Esophagus mucosa (tissue), 1 donor: ENCODE measurements around the gene ADK. TPM values are rescaled to one million over a fixed set of nuclear protein-coding genes. Genes with fewer than 3 reads are reported as not detected.

Source experiments
- ATAC-seq: fragments of 200-7000 bp; cut with Tn5 transposase; one replicate; pipeline ENCODE4 v1.9.1; 2020
- total RNA-seq: library from RNA; stranded (reverse); gene quantifications from one replicate; pipeline ENCODE4 v1.2.4, GENCODE V29; 2023
- donor health status: DM: yes; HTN: yes; CAD: no.

The ADK gene
- total RNA-seq, 1 donor from 2014 or later: 50.8 TPM

GRCh38 chr10:74624501-74624900 is 473.5 kb downstream of the ADK start:
- no peak for ATAC-seq

- ATAC-seq: no peak
Observed at GRCh38 chr10:74628136-74628535, 477.1 kb downstream of the ADK start.

- no peak for ATAC-seq
Observed at GRCh38 chr10:74634995-74635536, 484.0 kb downstream of the ADK start.

GRCh38 chr10:74635655-74636054 is 484.6 kb downstream of the ADK start:
- ATAC-seq: no peak

DNA sequence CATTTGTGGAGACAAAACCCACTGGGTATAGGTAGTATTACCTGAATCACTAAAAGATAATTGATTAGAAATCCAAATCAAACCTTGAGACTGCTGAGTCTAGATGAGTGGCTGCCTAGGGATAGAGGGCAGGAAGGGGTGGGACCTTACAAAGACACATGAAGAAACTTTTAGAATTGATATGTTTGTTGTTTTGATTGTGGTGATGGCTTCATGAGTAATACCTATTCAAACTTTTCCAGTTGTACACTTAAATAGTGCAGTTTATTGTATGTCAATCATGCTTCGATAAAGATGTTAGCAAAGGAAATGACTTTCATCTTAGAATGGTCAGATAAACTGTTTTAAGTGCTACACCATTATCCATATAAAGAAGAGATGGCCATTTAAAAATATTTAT is 486.7 kb downstream of the ADK start:
- ATAC-seq: no peak

DNA sequence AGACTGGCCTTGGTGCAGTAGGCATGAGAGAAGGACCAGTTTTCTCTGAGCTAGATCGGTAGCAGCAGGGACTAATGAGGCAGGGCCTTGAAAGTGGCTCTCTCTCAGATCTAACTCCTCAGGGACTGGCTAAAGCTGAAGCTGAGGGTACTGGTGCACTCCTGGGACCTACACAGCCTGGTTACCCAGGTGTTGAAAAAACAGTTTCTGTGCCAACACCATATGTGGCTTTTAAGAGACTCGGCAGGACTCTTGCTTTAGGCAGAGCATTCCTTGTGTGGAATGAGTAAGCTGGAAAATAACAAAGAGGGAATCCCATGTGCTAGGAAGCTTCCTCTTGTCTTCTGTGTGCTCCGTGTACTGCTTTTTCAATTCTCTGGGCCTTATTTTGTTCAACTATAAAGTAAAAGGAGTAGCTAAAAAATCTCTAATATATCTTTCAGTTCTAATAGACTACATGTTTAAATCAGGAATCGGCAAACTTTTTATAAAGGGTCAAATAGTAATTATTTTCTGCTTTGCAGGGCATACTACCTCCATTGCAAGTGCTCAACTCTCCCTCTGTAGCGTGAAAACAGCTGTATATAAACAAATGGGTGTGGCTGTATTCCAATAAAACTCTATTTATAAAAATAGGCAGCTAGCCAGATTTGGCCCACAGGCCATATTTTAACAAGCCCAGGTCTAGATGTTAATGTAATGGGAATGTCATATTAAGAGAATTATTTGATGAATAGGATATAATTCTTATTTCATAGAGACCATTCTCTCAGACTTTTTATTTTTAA is 489.3 kb downstream of the ADK start:
- ATAC-seq: no peak

DNA sequence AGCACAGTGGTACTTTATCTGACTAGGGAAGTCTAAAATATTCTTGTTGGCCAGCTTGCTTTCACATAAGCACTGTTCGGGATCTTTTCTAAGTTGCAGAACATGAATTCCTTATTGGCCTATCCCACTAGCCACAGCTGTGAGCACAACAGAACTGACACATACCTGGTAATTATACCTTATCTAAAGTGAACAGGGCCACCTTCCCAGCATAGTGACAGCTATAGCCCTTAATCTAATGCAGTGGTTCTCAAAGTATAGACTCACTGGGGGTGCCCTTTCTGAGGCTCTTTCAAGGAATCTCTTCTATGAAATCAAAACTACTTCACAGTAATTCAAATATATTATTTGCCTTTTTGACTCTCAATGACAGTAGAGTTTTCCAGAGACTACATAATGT is 490.6 kb downstream of the ADK start:
- ATAC-seq: no peak

- ATAC-seq: no peak
Observed at GRCh38 chr10:74642901-74643595, 492.0 kb downstream of the ADK start.

DNA sequence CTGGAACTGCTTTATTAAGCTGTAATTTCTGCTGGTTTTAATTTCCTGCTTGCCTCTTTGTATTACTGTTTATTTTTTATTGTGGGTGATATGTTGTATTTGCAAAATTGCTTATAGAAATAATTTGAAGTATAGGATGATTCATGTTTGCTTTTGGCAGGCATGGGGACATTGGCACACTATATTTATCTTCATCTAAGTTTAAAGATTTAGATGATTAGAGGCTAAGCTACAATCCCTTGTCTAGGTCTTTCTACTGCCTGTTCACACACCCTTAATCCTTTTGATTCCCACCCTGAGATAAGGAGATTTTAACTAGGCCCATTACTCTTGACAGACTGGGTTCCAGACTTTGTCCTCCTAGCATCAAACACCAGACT is 492.6 kb downstream of the ADK start:
- no peak for ATAC-seq

- ATAC-seq: no peak
Observed at GRCh38 chr10:74644738-74645137, 493.7 kb downstream of the ADK start.

DNA sequence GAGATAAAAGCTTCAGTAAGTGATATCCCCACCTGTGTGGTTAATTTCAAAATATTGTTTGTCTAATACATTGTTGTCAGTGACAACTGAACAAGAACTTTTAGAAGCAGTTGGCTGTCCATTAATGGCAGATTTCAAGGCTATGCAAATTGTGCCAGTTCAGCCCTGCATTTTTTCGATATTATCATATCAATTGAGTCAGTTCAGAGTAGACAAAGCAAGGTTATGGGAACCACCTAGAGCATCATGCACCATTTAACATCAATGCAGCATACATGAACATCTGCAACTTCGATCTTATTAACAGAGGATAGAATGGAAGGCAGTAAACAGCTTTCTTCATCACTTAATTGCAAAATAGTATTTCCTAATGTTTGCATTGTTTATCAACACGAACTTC is 494.7 kb downstream of the ADK start:
- no peak for ATAC-seq

- ATAC-seq: no peak
Observed at GRCh38 chr10:74650613-74651012, 499.6 kb downstream of the ADK start.

DNA sequence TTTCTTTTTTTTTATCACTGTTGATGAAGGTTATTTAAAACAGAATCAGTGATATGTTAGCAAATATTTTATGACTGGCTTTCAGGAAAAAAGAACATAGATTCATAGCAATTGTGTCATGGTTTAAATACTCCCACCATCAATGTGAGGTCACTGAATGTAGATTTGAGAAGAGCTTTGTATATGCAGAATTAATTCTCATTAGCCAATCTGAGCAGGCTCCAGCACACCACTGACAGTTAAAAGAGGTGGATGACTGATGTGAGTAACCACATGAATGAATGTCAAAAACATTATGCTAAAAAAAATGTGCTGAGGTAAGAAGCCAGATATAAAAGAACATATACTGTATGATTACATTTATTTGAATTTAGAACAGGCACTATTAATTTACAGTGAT is 500.5 kb downstream of the ADK start:
- no peak for ATAC-seq

- no peak for ATAC-seq
Observed at GRCh38 chr10:74652664-74653063, 501.6 kb downstream of the ADK start.

GRCh38 chr10:74658511-74658910 is 507.5 kb downstream of the ADK start:
- ATAC-seq: no peak

DNA sequence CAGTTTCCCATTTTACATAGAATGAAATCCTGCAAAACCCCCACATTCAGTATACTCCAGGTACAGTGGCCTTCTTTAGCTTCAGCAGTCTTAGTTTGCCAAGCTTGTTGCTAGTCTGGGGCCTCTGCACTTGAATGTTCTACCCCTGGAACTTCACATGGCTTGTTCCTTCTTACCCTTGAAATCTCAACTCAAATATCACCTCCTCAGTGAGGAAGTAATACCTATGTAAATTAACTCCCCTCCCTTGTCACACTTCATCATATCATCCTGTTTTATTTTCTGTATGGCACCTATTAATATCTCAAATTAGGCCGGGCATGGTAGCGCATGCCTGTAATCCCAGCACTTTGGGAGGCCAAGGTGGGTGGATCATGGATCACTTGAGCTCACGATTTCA is 511.6 kb downstream of the ADK start:
- no peak for ATAC-seq

DNA sequence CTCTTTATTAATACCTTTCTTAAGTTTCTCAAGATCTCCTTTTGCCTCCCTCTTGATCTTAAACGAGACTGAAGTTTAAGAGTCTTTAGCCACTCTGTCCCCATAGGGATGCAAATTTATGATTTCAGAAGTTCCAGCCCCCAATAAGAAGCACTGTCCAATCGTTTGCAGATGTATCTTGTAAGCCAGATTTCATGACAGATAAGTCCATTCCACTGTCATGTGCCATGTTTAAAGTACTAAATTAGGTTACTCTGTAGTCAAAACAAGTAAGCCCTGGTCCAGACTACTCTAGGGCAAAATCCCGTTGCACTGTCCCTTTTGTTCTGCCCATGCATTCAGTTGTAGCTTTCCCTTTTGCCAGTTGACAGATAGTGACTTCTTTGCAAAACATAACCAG is 518.2 kb downstream of the ADK start:
- no peak for ATAC-seq

DNA sequence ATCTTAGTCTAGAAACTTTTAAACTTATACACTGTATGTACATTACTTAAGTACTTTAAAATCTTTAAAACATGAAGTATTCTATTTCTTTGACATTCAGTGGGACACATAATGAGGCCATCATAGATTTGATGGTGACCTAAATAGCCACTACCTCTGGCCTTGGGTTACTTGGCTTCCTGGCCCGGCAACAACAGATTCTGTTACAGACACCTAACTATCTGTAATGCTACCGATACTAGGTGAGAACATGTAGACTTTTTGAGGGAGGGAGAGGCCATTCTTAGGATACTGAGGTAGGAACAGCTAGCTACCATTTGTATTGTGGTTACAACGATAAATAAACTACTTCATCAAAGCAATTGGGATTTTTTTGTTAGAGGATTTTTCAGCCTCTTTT is 520.7 kb downstream of the ADK start:
- ATAC-seq: no peak

- no peak for ATAC-seq
Observed at GRCh38 chr10:74672430-74673165, 521.6 kb downstream of the ADK start.

DNA sequence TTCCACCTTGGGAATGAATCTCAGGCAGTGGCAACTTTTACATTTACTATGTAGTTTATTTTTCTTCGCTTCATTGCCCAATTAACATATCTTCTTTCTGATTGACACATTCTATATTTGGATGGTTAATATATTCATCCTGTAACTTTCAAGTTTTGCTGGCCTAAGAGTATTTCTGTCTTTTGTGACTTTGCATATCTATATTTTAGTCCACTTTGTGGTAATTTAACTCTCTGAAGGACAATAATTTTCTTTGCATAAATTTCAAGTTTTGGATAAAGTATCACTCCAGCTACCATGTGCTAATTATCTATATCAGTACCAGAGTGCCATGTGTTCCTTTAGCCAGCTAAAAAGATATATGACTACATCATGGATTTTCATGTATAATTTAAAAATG is 523.9 kb downstream of the ADK start:
- no peak for ATAC-seq

- ATAC-seq: no peak
Observed at GRCh38 chr10:74675484-74675883, 524.5 kb downstream of the ADK start.

- ATAC-seq: no peak
Observed at GRCh38 chr10:74677951-74678350, 526.9 kb downstream of the ADK start.

- ATAC-seq: no peak
Observed at GRCh38 chr10:74681917-74682627, 531.1 kb downstream of the ADK start.
